Adipocyte (in vitro differentiated cells): ENCODE data around the gene PTGDR.

Experiments used
- DNase-seq: peaks from one replicate; pipeline ENCODE4 v3.0.0-alpha.2; 2015; ENCODE audit warnings: low read depth
- H3K27me3 ChIP-seq: replicated peaks from 2 replicates; pipeline ENCODE4 v1.7.0; 2013; ENCODE audit warnings: mild to moderate bottlenecking, low read length, moderate library complexity; ENCODE audit not compliant: control insufficient read depth, insufficient read depth
- H3K36me3 ChIP-seq: 2 replicates; pipeline ENCODE4 v1.7.0; 2013; ENCODE audit warnings: low read length, mild to moderate bottlenecking, moderate library complexity; ENCODE audit not compliant: control insufficient read depth, insufficient read depth, severe bottlenecking
- H3K4me1 ChIP-seq: 2 replicates; pipeline ENCODE4 v1.7.0; 2013; ENCODE audit warnings: mild to moderate bottlenecking, low read length, moderate library complexity; ENCODE audit not compliant: control insufficient read depth, insufficient read depth
- H3K4me3 ChIP-seq: 2 replicates; pipeline ENCODE4 v1.7.0; 2013; ENCODE audit warnings: mild to moderate bottlenecking, low read length, moderate library complexity
- H3K9ac ChIP-seq: 2 replicates; pipeline ENCODE4 v1.7.0; 2013; ENCODE audit warnings: mild to moderate bottlenecking, low read length, moderate library complexity
- H3K9me3 ChIP-seq: 2 replicates; pipeline ENCODE4 v1.7.0; 2013; ENCODE audit warnings: mild to moderate bottlenecking, low read length, moderate library complexity; ENCODE audit not compliant: control insufficient read depth

The PTGDR gene, protein sequence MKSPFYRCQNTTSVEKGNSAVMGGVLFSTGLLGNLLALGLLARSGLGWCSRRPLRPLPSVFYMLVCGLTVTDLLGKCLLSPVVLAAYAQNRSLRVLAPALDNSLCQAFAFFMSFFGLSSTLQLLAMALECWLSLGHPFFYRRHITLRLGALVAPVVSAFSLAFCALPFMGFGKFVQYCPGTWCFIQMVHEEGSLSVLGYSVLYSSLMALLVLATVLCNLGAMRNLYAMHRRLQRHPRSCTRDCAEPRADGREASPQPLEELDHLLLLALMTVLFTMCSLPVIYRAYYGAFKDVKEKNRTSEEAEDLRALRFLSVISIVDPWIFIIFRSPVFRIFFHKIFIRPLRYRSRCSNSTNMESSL

DNA sequence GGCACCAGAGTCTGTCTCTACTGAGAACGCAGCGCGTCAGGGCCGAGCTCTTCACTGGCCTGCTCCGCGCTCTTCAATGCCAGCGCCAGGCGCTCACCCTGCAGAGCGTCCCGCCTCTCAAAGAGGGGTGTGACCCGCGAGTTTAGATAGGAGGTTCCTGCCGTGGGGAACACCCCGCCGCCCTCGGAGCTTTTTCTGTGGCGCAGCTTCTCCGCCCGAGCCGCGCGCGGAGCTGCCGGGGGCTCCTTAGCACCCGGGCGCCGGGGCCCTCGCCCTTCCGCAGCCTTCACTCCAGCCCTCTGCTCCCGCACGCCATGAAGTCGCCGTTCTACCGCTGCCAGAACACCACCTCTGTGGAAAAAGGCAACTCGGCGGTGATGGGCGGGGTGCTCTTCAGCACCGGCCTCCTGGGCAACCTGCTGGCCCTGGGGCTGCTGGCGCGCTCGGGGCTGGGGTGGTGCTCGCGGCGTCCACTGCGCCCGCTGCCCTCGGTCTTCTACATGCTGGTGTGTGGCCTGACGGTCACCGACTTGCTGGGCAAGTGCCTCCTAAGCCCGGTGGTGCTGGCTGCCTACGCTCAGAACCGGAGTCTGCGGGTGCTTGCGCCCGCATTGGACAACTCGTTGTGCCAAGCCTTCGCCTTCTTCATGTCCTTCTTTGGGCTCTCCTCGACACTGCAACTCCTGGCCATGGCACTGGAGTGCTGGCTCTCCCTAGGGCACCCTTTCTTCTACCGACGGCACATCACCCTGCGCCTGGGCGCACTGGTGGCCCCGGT lies at the start of gene PTGDR:
Gene PTGDR, plus strand, starts transcription at position 198 of the 778 bp plus-strand sequence. Its CDS starts 117 bp downstream, at position 315.
- H3K4me3 ChIP-seq: peak within 1 kb of the TSS; percentile 80
- peak within 1 kb of the TSS; percentile 50 for H3K9ac ChIP-seq
- peaks cover 9% of the 10 kb centered on the region for H3K27me3 ChIP-seq
- H3K9me3 ChIP-seq: no peaks in the 10 kb centered on the region
- peak; percentile 27 for DNase-seq
- H3K4me1 ChIP-seq: peaks cover 38% of the 10 kb centered on the region
- H3K36me3 ChIP-seq: no peaks in the 10 kb centered on the region

DNA sequence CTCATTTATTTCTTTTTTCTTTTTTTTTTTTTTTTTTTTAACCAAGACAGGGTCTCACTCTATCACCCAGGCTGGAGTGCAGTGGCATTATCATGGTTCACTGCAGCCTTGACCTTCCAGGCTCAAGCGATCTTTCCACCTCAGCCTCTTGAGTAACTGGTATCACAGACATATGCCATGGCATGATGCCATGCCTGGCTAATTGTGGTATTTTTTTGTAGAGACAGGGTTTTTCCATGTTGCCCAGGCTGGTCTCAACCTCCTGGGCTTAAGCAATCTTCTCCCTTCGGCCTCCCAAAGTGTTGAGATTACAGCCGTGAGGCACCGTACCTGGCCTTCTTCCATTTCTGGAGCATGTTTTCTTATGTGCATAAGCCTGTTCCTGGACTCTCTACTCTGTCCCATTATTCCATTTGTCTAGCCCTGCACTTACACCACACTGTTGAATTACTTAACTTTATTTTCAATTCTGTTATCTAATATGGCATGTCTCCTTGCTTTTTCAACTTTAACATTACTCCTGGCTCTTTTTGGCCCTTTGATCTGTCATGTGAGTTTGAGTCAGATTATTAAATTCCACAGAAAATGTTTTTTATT lies 47.9 kb upstream of the PTGDR start:
- no peak overlapping the region for H3K4me3 ChIP-seq
- H3K27me3 ChIP-seq: peaks cover 5% of the 10 kb centered on the region
- no peaks in the 10 kb centered on the region for H3K9me3 ChIP-seq
- no peak for DNase-seq
- no peaks in the 10 kb centered on the region for H3K36me3 ChIP-seq
- H3K9ac ChIP-seq: no peak overlapping the region
- peaks cover 6% of the 10 kb centered on the region for H3K4me1 ChIP-seq

DNA sequence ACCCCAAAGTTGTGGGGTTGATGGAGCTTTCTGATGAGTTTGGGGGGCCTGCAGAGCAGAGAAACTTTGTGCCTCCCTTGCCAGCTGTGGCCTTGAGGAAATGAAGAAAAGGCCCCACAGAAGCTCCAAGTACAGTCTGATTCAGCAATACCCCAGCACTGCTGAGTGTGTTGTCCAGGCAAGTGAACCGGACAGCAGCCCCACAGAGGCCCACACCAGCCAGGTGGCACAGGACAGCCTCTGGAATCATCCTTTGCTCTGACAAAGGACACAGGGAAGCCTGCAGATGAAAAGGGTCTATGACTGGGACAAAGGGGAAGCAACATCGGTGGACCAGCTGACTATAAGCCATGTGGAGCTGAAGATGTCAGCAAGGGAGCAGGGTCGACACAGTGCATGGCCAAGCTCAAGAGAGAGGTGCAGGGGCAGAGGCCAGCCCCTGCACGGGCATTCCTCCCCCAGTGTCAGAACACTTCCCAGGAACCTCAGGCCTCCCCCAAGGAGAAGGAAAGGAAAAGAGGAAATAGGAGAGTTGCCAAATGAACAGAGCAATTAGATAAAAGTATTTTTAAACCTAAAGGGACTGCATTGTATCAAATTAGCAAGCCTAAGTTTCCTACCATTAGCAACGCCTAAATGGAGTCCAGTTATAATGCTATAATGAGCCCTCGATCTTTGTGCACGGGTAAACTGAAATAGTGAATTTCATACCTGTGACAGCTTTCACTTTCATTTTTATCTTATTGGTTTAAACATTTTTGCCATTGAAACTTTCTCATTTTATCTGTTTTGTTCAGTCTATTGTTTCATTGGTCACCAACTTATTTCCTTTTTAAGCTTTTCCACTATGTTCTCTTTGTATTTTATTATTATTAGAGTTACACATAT lies 46.3 kb upstream of the PTGDR start:
- H3K4me3 ChIP-seq: no peak overlapping the region
- no peaks in the 10 kb centered on the region for H3K36me3 ChIP-seq
- DNase-seq: no peak
- H3K9ac ChIP-seq: no peak overlapping the region
- H3K27me3 ChIP-seq: no peaks in the 10 kb centered on the region
- peaks cover 6% of the 10 kb centered on the region for H3K4me1 ChIP-seq
- no peaks in the 10 kb centered on the region for H3K9me3 ChIP-seq

DNA sequence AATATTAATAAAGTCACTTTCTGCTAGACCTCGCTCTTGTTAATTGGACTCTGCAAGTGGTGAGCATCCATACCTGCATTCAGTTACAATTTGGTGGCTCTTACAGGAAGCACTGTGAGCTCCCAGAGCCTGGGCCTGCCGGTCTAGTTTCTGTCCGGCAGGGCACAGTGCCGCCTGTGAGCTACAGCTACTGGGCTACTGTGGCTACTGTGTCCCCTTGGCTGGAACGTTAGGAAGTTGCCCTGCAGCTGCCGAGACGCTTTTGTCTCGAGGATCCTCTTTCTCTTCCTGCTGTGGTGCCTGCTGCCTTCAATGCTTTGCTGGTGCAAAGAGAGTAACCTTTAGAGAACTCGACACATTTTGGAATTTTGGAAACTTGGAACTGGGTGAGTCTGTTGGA lies 44.6 kb upstream of the PTGDR start:
- no peak overlapping the region for H3K4me3 ChIP-seq
- H3K9me3 ChIP-seq: no peaks in the 10 kb centered on the region
- peaks cover 6% of the 10 kb centered on the region for H3K4me1 ChIP-seq
- no peaks in the 10 kb centered on the region for H3K36me3 ChIP-seq
- no peak overlapping the region for H3K9ac ChIP-seq
- DNase-seq: no peak
- no peaks in the 10 kb centered on the region for H3K27me3 ChIP-seq

DNA sequence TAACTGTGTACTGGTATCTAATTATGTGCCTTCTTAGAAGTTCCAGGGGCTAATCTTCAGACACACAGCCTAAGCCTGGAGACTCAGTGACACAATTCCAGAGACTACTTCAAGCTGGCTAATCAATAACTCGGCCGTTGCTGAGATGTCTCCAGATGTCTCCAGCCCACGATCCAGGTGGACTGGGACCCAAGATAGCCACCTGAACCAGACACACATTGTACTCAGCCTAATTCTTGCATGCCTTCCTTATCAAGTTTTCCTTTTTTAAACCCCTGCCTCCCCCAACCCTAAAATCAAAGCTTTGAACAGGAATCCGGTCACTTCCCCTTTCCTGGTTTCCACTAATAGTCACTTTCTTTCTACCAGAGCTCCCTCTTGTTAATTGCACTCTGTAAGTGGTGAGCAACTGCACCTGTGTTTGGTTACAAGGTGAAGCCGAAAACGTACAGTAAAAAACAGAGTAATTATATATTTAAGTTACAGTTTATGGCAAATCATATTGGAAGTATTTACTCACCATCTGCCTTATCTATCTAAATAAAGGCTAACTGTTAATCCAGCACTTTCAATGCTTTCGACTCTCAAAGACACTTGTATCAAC lies 39.8 kb upstream of the PTGDR start:
- no peaks in the 10 kb centered on the region for H3K27me3 ChIP-seq
- H3K9ac ChIP-seq: no peak overlapping the region
- H3K36me3 ChIP-seq: no peaks in the 10 kb centered on the region
- no peaks in the 10 kb centered on the region for H3K9me3 ChIP-seq
- H3K4me1 ChIP-seq: no peaks in the 10 kb centered on the region
- H3K4me3 ChIP-seq: no peak overlapping the region
- DNase-seq: no peak

DNA sequence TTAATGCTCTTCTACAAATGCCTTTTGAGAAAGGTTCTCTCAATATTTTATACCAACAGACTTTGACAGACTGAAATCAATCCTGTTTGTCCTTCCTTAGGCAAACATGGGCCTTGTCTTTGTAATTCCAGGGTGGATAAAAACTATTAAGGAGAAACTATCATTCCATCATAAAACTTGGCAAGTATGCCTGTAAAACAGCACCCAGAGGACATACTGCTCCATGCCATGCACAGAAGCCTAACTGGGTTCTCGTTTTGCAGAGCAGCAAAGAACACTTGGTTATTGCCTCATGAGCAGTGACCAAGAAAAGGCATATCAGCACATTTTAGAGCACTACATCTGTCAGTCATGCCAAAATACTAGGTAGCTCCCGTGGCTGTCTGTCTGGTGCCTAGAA lies 33.8 kb upstream of the PTGDR start:
- Histone ChIP-seq H3K36me3 (no peaks in the 10 kb centered on the region), H3K9me3 (no peaks in the 10 kb centered on the region), H3K9ac (no peak overlapping the region), H3K4me3 (no peak overlapping the region), H3K4me1 (no peaks in the 10 kb centered on the region), H3K27me3 (no peaks in the 10 kb centered on the region)
- no peak for DNase-seq

DNA sequence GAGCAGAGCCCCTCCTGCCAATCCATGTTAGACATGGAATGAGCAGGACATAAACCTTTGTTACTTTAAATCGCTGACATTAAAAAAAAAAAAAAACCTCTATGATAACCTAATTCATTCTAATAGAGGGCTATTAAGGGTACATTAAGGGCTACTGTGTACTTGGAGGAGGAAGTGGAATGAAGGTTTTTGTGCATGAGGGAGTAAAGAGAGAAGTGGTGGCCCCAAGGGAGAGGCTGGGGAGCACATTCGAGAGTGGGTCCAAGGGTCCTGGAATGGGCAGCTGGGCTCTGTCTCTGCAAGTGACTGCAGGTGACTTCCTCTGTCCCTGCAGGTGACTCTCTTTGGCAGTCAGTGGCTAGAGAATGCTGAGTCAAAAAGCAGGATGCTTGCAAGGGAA lies 32.1 kb upstream of the PTGDR start:
- DNase-seq: no peak
- peaks cover 1% of the 10 kb centered on the region for H3K4me1 ChIP-seq
- no peaks in the 10 kb centered on the region for H3K27me3 ChIP-seq
- no peak overlapping the region for H3K4me3 ChIP-seq
- no peaks in the 10 kb centered on the region for H3K36me3 ChIP-seq
- H3K9me3 ChIP-seq: no peaks in the 10 kb centered on the region
- H3K9ac ChIP-seq: no peak overlapping the region

DNA sequence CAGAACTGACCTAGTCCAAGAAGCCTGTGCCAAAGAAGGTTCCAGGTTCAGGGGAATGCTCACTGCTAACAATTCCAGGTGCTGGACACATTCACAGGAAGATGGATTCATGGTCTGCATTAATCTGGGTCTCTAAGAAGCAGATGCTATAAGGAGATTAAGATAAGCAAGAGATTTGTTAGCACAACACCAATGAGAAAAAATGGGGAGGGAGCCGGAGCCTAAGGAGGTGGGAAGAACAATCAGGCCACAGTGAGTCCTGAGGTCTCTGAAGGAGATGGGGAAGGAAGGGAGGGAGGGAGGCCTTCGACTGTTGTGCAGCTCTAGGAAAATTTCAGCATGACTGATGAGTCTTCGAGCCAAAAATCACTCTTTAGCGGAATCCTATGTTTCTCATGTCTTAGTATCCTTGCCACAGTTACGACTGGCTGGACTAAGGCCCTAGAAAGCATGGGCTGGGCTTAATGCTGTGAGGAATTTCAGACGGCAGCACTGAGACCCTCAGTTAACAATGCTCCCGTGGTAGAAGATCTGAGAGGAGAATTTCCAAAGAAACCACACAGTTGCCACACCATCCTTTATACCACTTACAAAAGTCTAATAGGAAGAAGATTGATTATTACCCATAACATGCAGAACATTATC lies 31.5 kb upstream of the PTGDR start:
- Histone ChIP-seq H3K9ac (no peak overlapping the region), H3K9me3 (no peaks in the 10 kb centered on the region), H3K36me3 (no peaks in the 10 kb centered on the region), H3K27me3 (no peaks in the 10 kb centered on the region), H3K4me1 (peaks cover 7% of the 10 kb centered on the region), H3K4me3 (no peak overlapping the region)
- no peak for DNase-seq

DNA sequence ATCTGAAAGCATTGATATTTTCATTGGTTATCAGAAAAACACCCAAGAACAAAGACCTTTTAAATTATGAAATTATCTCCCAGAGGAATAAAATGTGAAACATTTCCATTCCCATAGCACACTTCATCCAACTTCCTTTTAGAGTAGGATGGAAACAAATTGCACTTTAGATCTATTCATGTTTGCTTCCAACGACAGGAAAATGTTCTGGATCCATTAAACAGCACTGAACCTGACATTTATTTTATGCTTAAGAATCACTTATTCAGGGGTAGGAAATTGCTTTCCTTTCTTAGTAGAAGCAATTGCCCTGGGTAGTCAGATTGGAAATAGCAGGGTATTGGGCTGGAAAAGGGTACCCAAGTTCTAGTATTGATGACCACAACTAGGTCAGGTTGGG lies 28.8 kb upstream of the PTGDR start:
- DNase-seq: no peak
- no peaks in the 10 kb centered on the region for H3K36me3 ChIP-seq

DNA sequence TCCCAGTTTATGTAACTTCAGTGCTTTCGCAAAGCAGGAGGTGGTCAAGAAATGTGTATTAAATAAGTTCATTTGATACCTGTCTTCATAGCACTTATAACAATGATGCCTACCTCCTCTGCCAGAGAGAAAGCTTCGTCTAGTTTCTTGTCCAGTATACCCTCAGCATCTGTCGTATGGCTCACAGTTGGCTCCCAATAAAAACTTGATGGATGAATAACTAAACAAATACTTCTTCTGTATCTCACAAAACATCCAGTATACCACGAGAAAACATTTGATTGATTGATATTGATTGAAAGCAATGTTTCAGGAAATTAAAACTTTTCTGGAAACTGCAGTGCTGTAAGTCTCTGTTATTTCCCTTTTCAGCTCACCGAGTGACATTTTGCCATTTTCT lies 26.9 kb upstream of the PTGDR start:
- H3K4me1 ChIP-seq: peaks cover 15% of the 10 kb centered on the region
- no peak for DNase-seq
- peak overlapping the region; percentile 47 for H3K4me3 ChIP-seq
- H3K27me3 ChIP-seq: no peaks in the 10 kb centered on the region
- no peaks in the 10 kb centered on the region for H3K9me3 ChIP-seq
- H3K9ac ChIP-seq: peak overlapping the region; percentile 55
- no peaks in the 10 kb centered on the region for H3K36me3 ChIP-seq

More for the DNA sequence above, 28.8 kb upstream of the PTGDR start:
- Histone ChIP-seq H3K4me1 (peaks cover 15% of the 10 kb centered on the region), H3K4me3 (no peak overlapping the region), H3K9ac (no peak overlapping the region), H3K9me3 (no peaks in the 10 kb centered on the region), H3K27me3 (no peaks in the 10 kb centered on the region)
